Neural progenitor cell (in vitro differentiated cells): ENCODE measurements around the gene OTUD1. TPM values are rescaled to one million over a fixed set of nuclear protein-coding genes. Genes with fewer than 3 reads are reported as not detected.

Experiments
- DNase-seq: peaks from one replicate; pipeline ENCODE4 v3.0.0-alpha.2; 2016; ENCODE audit warnings: low spot score
- H2AFZ ChIP-seq: fragments of 200-600 bp; sonication (generic); replicated peaks from 2 replicates; pipeline ENCODE4 v1.6.1; 2016; ENCODE audit warnings: antibody characterized with exemption
- H3F3A ChIP-seq: fragments of 200-600 bp; sonication (generic); 2 replicates; pipeline ENCODE4 v1.6.1; 2016; ENCODE audit warnings: antibody characterized with exemption, low read depth
- H3K27ac ChIP-seq: fragments of 200-600 bp; sonication (generic); 2 replicates; pipeline ENCODE4 v1.5.1; 2016; ENCODE audit warnings: mild to moderate bottlenecking
- H3K27me3 ChIP-seq: fragments of 200-600 bp; sonication (generic); 2 replicates; pipeline ENCODE4 v1.6.1; 2016; ENCODE audit warnings: mild to moderate bottlenecking, moderate library complexity
- H3K36me3 ChIP-seq: fragments of 200-600 bp; sonication (generic); 2 replicates; pipeline ENCODE4 v1.5.1; 2016
- H3K4me1 ChIP-seq: fragments of 200-600 bp; sonication (generic); 2 replicates; pipeline ENCODE4 v1.6.1; 2016; ENCODE audit warnings: mixed run types
- H3K4me2 ChIP-seq: fragments of 200-600 bp; sonication (generic); 2 replicates; pipeline ENCODE4 v1.6.1; 2016
- H3K4me3 ChIP-seq: fragments of 200-600 bp; sonication (generic); 2 replicates; pipeline ENCODE4 v1.5.1; 2016
- H3K79me2 ChIP-seq: fragments of 200-600 bp; sonication (generic); 2 replicates; pipeline ENCODE4 v1.6.1; 2016; ENCODE audit warnings: low read depth
- H3K9ac ChIP-seq: fragments of 200-600 bp; sonication (generic); 2 replicates; pipeline ENCODE4 v1.6.1; 2016
- H3K9me3 ChIP-seq: fragments of 200-600 bp; sonication (generic); 2 replicates; pipeline ENCODE4 v1.5.1; 2016; ENCODE audit warnings: low read depth
- H4K20me1 ChIP-seq: fragments of 200-600 bp; sonication (generic); 2 replicates; pipeline ENCODE4 v1.6.1; 2016; ENCODE audit warnings: low read depth
- H3K27ac Mint-ChIP-seq: 3 replicates; pipeline ENCODE4 v1.8.0; 2021; ENCODE audit warnings: mixed read lengths
- H3K27me3 Mint-ChIP-seq: 2 replicates; pipeline ENCODE4 v1.8.0; 2022; ENCODE audit warnings: low read depth, mild to moderate bottlenecking, inconsistent platforms, moderate library complexity, mixed read lengths; ENCODE audit not compliant: insufficient read depth
- H3K36me3 Mint-ChIP-seq: 3 replicates; pipeline ENCODE4 v1.8.0; 2021; ENCODE audit warnings: mixed read lengths
- H3K4me1 Mint-ChIP-seq: 3 replicates; pipeline ENCODE4 v1.8.0; 2021; ENCODE audit warnings: mixed read lengths
- H3K4me3 Mint-ChIP-seq: 3 replicates; pipeline ENCODE4 v1.8.0; 2021; ENCODE audit warnings: mild to moderate bottlenecking, moderate library complexity, mixed read lengths
- H3K9me3 Mint-ChIP-seq: 3 replicates; pipeline ENCODE4 v1.8.0; 2020; ENCODE audit warnings: mixed read lengths
- EZH2 ChIP-seq: fragments of 200-600 bp; sonication (generic); IDR thresholded peaks from 2 replicates; pipeline ENCODE4 v1.6.1; 2017; ENCODE audit warnings: antibody characterized with exemption, mild to moderate bottlenecking, moderate library complexity
- EZH2phosphoT487 ChIP-seq: fragments of 200-600 bp; sonication (generic); IDR thresholded peaks from 2 replicates; pipeline ENCODE4 v1.6.1; 2017; ENCODE audit warnings: antibody characterized with exemption
- total RNA-seq: library from RNA; depleted of rRNA; stranded (reverse); fragments of >200 nt; gene quantifications from 2 replicates; pipeline ENCODE4 v1.2.3, GENCODE V29; 2015; ENCODE audit warnings: low replicate concordance
- TF ChIP-seq, protein P1 (sequence below): fragments of 200-600 bp; sonication (generic); IDR thresholded peaks from 2 replicates; pipeline ENCODE4 v1.5.1; 2017; ENCODE audit warnings: antibody characterized with exemption, mild to moderate bottlenecking

Gene OTUD1
- total RNA-seq, 1 donor from 2014 or later, result 7.9 TPM

DNA sequence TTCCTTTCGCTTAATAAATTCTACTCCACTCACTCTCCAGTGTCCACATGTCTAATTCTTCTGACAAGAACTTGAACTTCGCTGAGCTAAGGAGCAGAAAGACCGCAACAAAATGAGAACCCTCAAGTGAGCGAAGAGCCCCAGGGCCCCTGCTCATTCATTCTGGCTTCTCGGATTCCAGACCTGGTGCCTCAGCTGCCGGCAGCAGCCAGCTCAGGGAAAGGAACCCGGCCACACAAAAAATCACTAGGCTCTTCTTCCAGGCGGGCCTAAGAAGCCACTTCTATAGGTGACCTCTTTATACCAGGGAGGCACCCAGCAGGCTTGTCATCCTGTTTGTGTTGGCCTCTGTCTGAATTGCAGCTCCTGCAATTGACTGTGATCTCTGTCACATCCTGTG lies 33.3 kb downstream of the OTUD1 start:
- no peak overlapping the region for H3K4me3 Mint-ChIP-seq
- Histone ChIP-seq H3K4me1 (no peaks in the 10 kb centered on the region), H3K4me3 (no peak overlapping the region), H3F3A (no peaks in the 10 kb centered on the region), H3K9ac (no peak overlapping the region), H3K4me2 (no peak overlapping the region), H2AFZ (no peak overlapping the region), H3K27me3 (no peaks in the 10 kb centered on the region), H3K79me2 (no peaks in the 10 kb centered on the region), H3K27ac (no peak overlapping the region), H3K36me3 (no peaks in the 10 kb centered on the region), H3K9me3 (no peaks in the 10 kb centered on the region), H4K20me1 (no peaks in the 10 kb centered on the region)
- H3K36me3 Mint-ChIP-seq, result no peaks in the 10 kb centered on the region
- no peak for TF ChIP-seq EZH2
- H3K4me1 Mint-ChIP-seq, result peaks cover 8% of the 10 kb centered on the region
- no peak for DNase-seq
- peaks cover 9% of the 10 kb centered on the region for H3K27me3 Mint-ChIP-seq
- no peaks in the 10 kb centered on the region for H3K9me3 Mint-ChIP-seq
- H3K27ac Mint-ChIP-seq, result no peak overlapping the region

DNA sequence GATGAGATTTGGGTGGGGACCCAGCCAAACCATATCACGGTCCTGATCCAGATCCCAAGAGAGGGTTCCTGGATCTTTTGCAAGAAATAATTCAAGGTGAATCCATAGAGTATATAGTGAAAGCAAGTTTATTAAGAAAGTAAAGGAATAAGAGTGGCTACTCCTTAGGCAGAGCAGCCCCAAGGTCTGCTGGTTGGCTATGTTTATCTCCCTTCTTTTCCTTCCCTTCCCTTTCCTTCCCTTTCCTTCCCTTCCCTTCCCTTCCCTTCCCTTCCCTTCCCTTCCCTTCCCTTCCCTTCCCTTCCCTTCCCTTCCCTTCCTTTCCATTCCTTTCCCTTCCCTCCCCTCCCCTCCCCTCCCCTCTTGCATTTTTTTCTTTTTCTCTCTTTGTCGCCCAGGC lies 35.2 kb downstream of the OTUD1 start:
- Mint-ChIP-seq H3K27ac (no peak overlapping the region), H3K4me3 (no peak overlapping the region), H3K27me3 (peaks cover 9% of the 10 kb centered on the region), H3K36me3 (no peaks in the 10 kb centered on the region), H3K9me3 (no peaks in the 10 kb centered on the region), H3K4me1 (peaks cover 8% of the 10 kb centered on the region)
- Histone ChIP-seq H3K4me2 (no peak overlapping the region), H3K4me1 (no peaks in the 10 kb centered on the region), H2AFZ (no peak overlapping the region), H4K20me1 (no peaks in the 10 kb centered on the region), H3K9me3 (no peaks in the 10 kb centered on the region), H3K9ac (no peak overlapping the region), H3F3A (no peaks in the 10 kb centered on the region), H3K4me3 (no peak overlapping the region), H3K79me2 (no peaks in the 10 kb centered on the region), H3K36me3 (no peaks in the 10 kb centered on the region), H3K27ac (no peak overlapping the region), H3K27me3 (no peaks in the 10 kb centered on the region)
- no peak for DNase-seq
- TF ChIP-seq, protein P1, sequence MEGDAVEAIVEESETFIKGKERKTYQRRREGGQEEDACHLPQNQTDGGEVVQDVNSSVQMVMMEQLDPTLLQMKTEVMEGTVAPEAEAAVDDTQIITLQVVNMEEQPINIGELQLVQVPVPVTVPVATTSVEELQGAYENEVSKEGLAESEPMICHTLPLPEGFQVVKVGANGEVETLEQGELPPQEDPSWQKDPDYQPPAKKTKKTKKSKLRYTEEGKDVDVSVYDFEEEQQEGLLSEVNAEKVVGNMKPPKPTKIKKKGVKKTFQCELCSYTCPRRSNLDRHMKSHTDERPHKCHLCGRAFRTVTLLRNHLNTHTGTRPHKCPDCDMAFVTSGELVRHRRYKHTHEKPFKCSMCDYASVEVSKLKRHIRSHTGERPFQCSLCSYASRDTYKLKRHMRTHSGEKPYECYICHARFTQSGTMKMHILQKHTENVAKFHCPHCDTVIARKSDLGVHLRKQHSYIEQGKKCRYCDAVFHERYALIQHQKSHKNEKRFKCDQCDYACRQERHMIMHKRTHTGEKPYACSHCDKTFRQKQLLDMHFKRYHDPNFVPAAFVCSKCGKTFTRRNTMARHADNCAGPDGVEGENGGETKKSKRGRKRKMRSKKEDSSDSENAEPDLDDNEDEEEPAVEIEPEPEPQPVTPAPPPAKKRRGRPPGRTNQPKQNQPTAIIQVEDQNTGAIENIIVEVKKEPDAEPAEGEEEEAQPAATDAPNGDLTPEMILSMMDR, result no peak
- TF ChIP-seq EZH2 (no peak), EZH2phosphoT487 (no peak)

DNA sequence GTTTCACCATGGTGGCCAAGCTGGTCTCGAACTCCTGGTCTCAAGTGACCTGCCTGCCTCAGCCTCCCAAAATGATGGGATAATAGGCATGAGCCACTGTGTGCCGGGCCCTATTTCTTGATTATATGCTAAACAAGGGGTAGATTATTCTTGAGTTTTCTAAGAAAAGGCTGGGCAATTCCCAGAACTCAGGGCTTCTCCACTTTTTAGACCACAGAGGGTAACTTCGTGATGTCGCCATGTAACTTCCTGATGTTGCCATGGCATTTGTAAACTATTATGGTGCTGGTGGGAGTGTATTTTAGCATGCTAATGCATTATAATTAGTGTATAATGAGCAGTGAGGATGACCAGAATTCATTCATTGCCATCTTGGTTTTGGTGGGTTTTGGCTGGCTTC lies 35.8 kb downstream of the OTUD1 start:
- Histone ChIP-seq H2AFZ (no peak overlapping the region), H3K9me3 (no peaks in the 10 kb centered on the region), H3K79me2 (no peaks in the 10 kb centered on the region), H3K9ac (no peak overlapping the region), H3K4me1 (no peaks in the 10 kb centered on the region), H3K4me3 (no peak overlapping the region), H3K27ac (no peak overlapping the region), H3K36me3 (no peaks in the 10 kb centered on the region), H4K20me1 (no peaks in the 10 kb centered on the region), H3F3A (no peaks in the 10 kb centered on the region), H3K4me2 (no peak overlapping the region), H3K27me3 (no peaks in the 10 kb centered on the region)
- Mint-ChIP-seq H3K27ac (no peak overlapping the region), H3K4me3 (no peak overlapping the region), H3K27me3 (peaks cover 9% of the 10 kb centered on the region), H3K36me3 (no peaks in the 10 kb centered on the region), H3K9me3 (no peaks in the 10 kb centered on the region), H3K4me1 (peaks cover 8% of the 10 kb centered on the region)
- TF ChIP-seq EZH2, result no peak
- TF ChIP-seq, protein P1, result no peak
- no peak for TF ChIP-seq EZH2phosphoT487
- DNase-seq, result no peak

DNA sequence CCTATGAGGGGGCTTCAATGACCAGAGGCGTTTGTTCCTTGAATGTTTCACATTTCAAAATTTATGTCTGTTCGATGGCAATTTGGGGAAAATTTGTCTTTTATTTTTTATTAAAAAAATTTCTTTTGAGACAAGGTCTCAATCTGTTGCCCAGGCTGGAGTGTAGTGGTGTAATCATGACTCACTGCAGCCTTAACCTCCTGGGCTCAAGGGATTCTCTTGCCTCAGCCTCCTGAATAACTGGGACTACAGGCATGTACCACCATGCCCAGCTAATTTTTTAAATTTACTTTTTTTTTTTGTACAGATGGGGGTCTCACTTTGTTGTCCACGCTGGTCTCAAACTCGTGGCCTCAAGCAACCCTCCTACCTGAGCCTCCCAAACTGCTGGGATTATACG lies 39.7 kb downstream of the OTUD1 start:
- no peaks in the 10 kb centered on the region for H3K9me3 ChIP-seq
- no peaks in the 10 kb centered on the region for H3K4me1 ChIP-seq
- H2AFZ ChIP-seq, result no peak overlapping the region
- H3K36me3 ChIP-seq, result no peaks in the 10 kb centered on the region
- TF ChIP-seq EZH2phosphoT487 (no peak), EZH2 (no peak)
- TF ChIP-seq, protein P1, result no peak
- peaks cover 9% of the 10 kb centered on the region for H3K4me1 Mint-ChIP-seq
- no peaks in the 10 kb centered on the region for H3K27me3 Mint-ChIP-seq
- DNase-seq, result no peak
- no peak overlapping the region for H3K27ac Mint-ChIP-seq
- H3K4me2 ChIP-seq, result no peak overlapping the region
- no peak overlapping the region for H3K9ac ChIP-seq
- no peak overlapping the region for H3K27ac ChIP-seq
- H3K4me3 Mint-ChIP-seq, result no peak overlapping the region
- H4K20me1 ChIP-seq, result no peaks in the 10 kb centered on the region
- no peak overlapping the region for H3K4me3 ChIP-seq
- no peaks in the 10 kb centered on the region for H3F3A ChIP-seq
- H3K27me3 ChIP-seq, result no peaks in the 10 kb centered on the region
- H3K36me3 Mint-ChIP-seq, result no peaks in the 10 kb centered on the region
- H3K79me2 ChIP-seq, result no peaks in the 10 kb centered on the region
- H3K9me3 Mint-ChIP-seq, result no peaks in the 10 kb centered on the region
